ENCODE measurements around the gene NISCH.

The NISCH gene

DNA sequence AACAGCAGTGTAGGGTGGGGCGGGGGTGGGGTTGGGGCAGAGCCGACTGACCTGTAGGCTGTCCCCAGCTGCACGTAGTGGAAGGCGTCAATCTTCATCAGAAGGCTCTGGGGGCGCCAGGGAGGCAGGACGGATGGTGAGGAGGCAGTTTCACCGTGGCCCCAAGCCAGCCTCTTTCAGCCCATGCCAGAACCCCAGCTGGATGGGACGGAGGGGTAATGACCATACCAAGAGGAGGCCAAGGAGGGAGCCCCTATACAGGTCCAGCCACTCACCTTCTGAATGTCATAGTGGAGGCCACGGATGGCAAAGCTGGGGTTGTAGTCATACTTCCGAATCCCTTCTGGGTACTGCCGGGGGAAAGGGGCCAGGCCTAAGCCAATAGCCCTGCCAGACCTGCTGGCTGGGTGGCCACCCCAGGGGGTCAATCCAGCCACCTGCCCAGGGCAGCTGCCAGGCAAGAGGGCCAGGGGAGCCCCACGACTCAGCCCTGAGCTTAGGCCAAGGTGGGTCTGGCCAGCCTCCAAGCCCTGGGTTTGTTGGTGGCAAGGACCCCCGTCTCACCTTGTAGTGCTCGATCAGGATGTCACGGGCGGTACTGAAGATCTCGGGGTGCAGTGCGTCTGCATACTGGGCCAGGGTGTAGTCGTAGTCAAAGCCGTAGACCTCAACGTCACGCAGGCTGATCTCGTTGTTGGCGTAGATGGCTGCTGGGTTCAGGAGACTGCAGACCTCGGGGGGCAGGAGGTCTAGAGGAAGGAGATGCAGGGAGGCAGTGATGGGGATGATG lies 73.4 kb downstream of the NISCH start:
- 94% methylated on average over 25 of the region's 25 CpGs for WGBS
- Histone ChIP-seq H3K27me3 (ENCODE audit: insufficient read depth, low read length) (no peaks in the 10 kb centered on the region), H3K9me3 (ENCODE audit: insufficient read depth, low read depth, low read length) (no peaks in the 10 kb centered on the region), H3K36me3 (ENCODE audit: insufficient read depth, low read length) (peaks cover 66% of the 10 kb centered on the region), H3K27ac (ENCODE audit: low read depth, low read length) (no peak overlapping the region), H3K9ac (ENCODE audit: low read depth, low read length) (no peak overlapping the region), H3K4me3 (ENCODE audit: low read length) (no peak overlapping the region), H3K4me1 (ENCODE audit: insufficient read depth, low read length) (peaks cover 10% of the 10 kb centered on the region; the same call in 1 of the 2 replicates)

DNA sequence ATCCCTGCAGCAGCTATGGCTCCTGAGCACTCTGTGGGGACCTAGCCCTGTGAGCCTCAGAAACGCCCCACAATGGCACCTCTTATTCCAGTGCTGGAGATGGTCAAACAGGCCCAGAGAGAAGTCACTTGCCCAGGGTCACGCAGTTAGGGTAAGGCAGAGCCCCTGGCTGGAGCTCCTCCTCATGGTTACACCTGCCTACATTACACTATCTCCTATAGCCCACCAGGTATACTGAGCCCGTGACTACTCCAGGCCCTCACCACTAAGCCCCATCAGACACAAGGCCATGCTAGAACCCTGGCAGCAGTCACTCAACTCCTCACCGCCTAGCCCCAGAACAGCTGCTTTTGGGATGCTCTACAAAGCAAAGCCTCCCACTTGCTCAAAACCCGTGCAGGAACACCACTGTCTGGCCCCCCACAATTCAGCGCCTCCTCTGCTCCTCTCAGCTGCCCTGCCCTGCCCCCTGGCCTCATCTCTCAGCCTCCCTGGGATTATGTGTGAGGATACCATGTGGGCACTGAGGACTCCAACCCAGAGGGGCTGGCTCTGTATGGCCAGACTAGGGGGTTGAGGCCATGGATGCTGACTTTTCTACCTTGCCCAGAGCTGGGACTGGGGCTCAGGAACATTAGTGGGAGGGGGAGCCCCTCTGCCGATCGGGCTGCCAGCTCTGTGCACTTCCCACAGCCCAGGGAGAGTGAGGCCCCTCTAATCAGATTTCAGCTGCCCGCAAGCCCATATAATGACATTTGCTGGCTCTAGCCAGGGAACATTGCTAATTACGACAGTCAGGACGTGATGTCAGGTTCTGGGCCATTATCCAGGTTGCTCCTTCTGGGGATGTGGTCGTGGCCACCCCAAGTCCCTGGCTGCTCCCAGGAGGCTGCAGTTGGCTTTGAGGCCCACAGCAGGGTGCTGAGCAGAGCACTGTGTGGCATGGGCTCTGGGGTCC lies 74.3 kb downstream of the NISCH start:
- WGBS: 91% methylated on average over 12 of the region's 12 CpGs
- no peaks in the 10 kb centered on the region for H3K9me3 ChIP-seq (ENCODE audit: insufficient read depth, low read depth, low read length)
- H3K9ac ChIP-seq (ENCODE audit: low read depth, low read length): no peak overlapping the region
- H3K27ac ChIP-seq (ENCODE audit: low read depth, low read length): no peak overlapping the region; the same call in 1 of the 2 replicates
- H3K36me3 ChIP-seq (ENCODE audit: insufficient read depth, low read length): peaks cover 57% of the 10 kb centered on the region
- no peaks in the 10 kb centered on the region for H3K27me3 ChIP-seq (ENCODE audit: insufficient read depth, low read length)
- peaks cover 10% of the 10 kb centered on the region; the same call in 1 of the 2 replicates for H3K4me1 ChIP-seq (ENCODE audit: insufficient read depth, low read length)
- H3K4me3 ChIP-seq (ENCODE audit: low read length): no peak overlapping the region

DNA sequence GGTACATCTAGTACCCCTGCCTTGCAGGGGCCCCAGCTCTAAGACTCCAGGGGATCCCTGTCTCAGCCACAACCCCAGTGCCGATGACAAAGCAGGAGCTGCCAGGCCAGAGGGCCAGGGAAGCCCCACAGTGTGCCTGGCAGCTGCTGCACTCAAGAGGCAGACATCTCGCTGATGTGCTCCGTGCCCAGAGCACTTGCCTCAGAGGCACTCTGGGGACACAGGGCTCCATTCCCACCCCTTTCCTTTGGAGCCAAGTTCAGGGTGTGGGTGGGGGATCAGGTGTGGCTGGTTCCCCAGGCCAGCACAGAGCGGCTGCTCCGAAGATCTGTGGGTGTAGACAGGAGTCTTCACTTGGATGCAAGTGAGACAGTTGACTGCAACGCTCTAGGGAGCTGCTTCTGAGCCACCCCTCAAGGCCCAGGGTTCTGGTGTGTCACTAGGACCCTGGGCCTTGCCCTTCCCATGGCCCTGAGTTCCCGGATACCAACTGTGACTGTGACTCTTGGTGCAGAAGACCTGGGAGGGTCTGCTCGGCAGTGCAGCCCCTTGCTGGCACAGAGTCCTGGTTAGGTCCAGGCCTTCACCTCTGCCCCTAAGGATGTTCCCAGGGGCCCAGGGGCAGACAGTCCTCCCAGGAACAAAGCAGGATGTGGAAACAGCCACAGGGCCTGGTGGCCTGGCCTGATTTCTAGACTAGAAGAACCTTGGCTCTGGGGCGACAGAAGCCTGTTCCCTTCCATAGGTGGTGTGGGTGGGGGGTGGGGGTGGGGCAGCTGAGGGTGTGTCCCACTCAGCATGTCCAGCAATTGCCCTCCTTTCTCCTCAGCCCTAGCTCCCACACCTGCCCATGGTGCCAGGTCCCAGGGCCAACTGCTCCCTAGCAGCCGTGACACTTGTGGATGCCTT lies 75.8 kb downstream of the NISCH start:
- H3K9ac ChIP-seq (ENCODE audit: low read depth, low read length): no peak overlapping the region
- peaks cover 44% of the 10 kb centered on the region for H3K36me3 ChIP-seq (ENCODE audit: insufficient read depth, low read length)
- no peak overlapping the region for H3K27ac ChIP-seq (ENCODE audit: low read depth, low read length)
- peak overlapping the region; percentile 78 for H3K4me3 ChIP-seq (ENCODE audit: low read length)
- peaks cover 15% of the 10 kb centered on the region for H3K4me1 ChIP-seq (ENCODE audit: insufficient read depth, low read length)
- no peaks in the 10 kb centered on the region for H3K9me3 ChIP-seq (ENCODE audit: insufficient read depth, low read depth, low read length)
- no peaks in the 10 kb centered on the region for H3K27me3 ChIP-seq (ENCODE audit: insufficient read depth, low read length)
- WGBS: 94% methylated on average over 10 of the region's 10 CpGs

DNA sequence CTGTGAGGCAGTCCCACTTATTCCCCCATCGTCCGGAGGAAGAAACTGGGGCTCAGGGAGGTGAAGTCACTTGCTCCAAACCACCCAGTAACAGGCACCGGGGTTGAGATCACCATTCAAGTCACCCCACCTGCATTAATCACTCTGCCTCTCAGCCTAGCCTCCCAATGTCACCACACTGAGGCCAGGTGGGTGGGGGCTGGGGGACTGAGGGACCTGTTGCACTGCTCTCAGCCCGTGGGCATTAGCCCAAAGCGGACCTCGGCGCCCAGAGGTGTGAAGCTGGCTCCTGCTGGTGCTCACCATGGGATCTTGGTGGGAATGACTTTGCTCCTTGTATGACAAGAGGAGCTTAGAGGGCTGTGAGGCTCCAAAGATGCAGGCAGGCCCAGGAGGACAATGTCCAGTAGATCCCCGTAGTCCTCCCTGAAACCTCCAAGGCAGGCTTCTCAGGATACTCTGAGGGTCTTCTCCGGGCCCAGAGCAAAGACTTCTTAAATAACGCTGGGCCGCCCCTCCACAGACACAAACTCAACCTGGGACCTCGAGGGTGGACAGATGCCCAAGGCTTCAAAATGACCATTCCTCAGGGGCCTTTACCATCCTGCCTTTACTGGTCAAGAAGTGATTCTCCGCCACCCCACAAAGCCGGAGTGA lies 76.6 kb downstream of the NISCH start:
- Histone ChIP-seq H3K27me3 (ENCODE audit: insufficient read depth, low read length) (no peaks in the 10 kb centered on the region), H3K9me3 (ENCODE audit: insufficient read depth, low read depth, low read length) (no peaks in the 10 kb centered on the region), H3K4me1 (ENCODE audit: insufficient read depth, low read length) (peaks cover 15% of the 10 kb centered on the region), H3K4me3 (ENCODE audit: low read length) (peak overlapping the region; percentile 78), H3K9ac (ENCODE audit: low read depth, low read length) (peak overlapping the region; percentile 86; the same call in 1 of the 2 replicates), H3K27ac (ENCODE audit: low read depth, low read length) (no peak overlapping the region; the same call in 1 of the 2 replicates), H3K36me3 (ENCODE audit: insufficient read depth, low read length) (peaks cover 35% of the 10 kb centered on the region)
- 89% methylated on average over 14 of the region's 14 CpGs for WGBS

DNA sequence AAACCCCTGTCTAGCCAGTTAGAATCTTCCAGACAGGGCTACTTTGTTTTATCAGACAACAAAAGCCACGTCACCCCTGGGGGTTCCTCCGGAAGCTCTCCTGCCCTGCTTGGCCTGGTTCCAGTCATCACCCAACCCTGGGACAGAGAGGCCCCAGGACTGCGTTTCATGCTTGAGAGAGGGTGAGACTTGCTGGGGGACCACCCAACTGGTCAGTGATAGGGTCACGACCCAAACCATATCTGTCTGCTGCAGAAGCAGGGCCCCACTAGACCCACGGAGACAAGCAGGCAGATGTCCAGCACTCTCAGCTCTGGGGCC lies 77.1 kb downstream of the NISCH start:
- Histone ChIP-seq H3K27me3 (ENCODE audit: insufficient read depth, low read length) (no peaks in the 10 kb centered on the region), H3K36me3 (ENCODE audit: insufficient read depth, low read length) (peaks cover 30% of the 10 kb centered on the region), H3K9ac (ENCODE audit: low read depth, low read length) (peak overlapping the region; percentile 86), H3K4me3 (ENCODE audit: low read length) (peak overlapping the region; percentile 78), H3K9me3 (ENCODE audit: insufficient read depth, low read depth, low read length) (no peaks in the 10 kb centered on the region), H3K4me1 (ENCODE audit: insufficient read depth, low read length) (peaks cover 19% of the 10 kb centered on the region), H3K27ac (ENCODE audit: low read depth, low read length) (peak overlapping the region; percentile 43)
- 41% methylated on average over 5 of the region's 5 CpGs for WGBS

DNA sequence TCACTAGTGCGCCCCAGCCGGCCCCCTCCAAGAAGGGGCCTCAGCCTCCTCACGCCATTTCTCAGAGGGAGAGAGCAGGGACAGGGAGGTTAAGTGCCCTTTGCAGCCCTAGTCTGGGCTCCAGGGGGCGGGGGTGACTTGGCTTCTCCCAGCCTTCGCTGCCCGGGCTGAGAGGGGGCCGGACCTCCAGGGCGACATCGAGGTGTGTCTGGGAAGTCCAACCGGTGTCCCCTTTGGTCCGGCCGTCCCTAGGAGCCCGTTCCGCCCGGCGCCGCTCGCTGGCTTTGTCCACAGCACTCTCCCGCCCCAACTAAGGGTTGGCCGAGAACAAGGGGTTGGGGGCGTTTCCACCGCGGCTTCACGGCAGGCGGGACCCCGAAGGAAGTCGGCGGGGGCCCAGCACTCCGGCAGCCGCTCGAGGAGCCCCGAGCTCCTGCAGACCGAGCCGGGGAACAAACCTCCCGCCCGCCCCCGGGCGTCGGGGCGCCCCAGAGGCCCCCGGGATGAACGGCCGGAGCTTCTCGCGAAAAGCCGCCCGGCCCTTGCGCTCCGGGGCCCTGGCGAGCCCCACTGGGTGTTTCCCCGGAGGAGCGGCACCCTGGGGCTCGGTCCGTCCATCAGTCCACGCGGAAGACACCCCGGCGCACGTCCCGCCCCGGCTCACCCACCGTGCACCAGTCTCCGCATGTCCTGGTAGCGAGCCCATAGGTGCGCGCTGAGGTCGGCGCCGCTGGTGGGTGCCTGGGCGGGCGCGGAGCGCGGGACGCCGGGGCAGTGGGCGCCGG lies 77.6 kb downstream of the NISCH start:
- peak overlapping the region; percentile 78 for H3K4me3 ChIP-seq (ENCODE audit: low read length)
- WGBS: under 1% methylated on average over 78 of the region's 78 CpGs
- H3K9me3 ChIP-seq (ENCODE audit: insufficient read depth, low read depth, low read length): no peaks in the 10 kb centered on the region
- peaks cover 24% of the 10 kb centered on the region for H3K4me1 ChIP-seq (ENCODE audit: insufficient read depth, low read length)
- H3K9ac ChIP-seq (ENCODE audit: low read depth, low read length): peak overlapping the region; percentile 86
- H3K27me3 ChIP-seq (ENCODE audit: insufficient read depth, low read length): no peaks in the 10 kb centered on the region
- peaks cover 25% of the 10 kb centered on the region for H3K36me3 ChIP-seq (ENCODE audit: insufficient read depth, low read length)
- peak overlapping the region; percentile 43 for H3K27ac ChIP-seq (ENCODE audit: low read depth, low read length)

DNA sequence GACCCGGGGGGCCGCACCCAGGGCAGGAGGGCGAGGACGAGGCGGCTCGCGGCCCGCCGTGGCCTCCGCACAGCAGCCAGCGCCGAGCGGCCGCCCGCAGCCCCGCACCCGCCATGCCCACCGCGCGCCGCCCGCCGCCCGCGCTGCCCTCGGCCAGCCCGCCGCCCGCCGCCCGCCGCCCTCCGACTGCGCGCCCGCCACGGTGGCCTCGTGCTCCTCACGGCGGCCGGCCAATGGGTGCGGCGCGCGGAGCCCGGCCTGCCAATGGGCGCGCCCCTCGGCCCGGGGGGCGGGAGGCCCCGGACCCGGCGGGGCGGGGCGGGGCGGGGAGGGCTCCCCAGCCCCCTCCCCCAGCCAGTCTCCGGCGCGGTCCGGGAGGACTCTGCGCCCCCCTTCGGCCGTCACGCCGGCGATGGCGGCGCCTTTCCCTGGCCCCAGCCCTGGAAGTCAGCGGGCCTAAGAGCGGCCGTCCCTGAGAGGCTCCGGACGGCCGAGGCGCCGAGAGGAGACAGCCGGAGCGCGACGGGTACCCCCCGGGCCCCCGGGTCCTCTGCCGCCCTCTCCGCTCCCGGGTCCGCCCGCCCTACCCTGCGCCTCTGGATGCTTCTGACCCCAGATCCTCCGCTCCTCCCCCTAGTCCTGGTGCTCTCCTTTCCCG lies 78.3 kb downstream of the NISCH start, which contains the start of gene NT5DC2:
TSS of gene NT5DC2 (minus strand) at position 235 of the 658 bp plus-strand sequence. CDS start at position 115, 120 bp downstream.
- Histone ChIP-seq H3K9ac (ENCODE audit: low read depth, low read length) (peak within 1 kb of the TSS; percentile 86), H3K4me3 (ENCODE audit: low read length) (peak within 1 kb of the TSS; percentile 78), H3K27ac (ENCODE audit: low read depth, low read length) (peak within 1 kb of the TSS; percentile 63), H3K9me3 (ENCODE audit: insufficient read depth, low read depth, low read length) (no peaks in the 10 kb centered on the region), H3K27me3 (ENCODE audit: insufficient read depth, low read length) (no peaks in the 10 kb centered on the region), H3K4me1 (ENCODE audit: insufficient read depth, low read length) (peaks cover 27% of the 10 kb centered on the region), H3K36me3 (ENCODE audit: insufficient read depth, low read length) (peaks cover 18% of the 10 kb centered on the region)
- WGBS: under 1% methylated on average over 91 of the region's 91 CpGs

DNA sequence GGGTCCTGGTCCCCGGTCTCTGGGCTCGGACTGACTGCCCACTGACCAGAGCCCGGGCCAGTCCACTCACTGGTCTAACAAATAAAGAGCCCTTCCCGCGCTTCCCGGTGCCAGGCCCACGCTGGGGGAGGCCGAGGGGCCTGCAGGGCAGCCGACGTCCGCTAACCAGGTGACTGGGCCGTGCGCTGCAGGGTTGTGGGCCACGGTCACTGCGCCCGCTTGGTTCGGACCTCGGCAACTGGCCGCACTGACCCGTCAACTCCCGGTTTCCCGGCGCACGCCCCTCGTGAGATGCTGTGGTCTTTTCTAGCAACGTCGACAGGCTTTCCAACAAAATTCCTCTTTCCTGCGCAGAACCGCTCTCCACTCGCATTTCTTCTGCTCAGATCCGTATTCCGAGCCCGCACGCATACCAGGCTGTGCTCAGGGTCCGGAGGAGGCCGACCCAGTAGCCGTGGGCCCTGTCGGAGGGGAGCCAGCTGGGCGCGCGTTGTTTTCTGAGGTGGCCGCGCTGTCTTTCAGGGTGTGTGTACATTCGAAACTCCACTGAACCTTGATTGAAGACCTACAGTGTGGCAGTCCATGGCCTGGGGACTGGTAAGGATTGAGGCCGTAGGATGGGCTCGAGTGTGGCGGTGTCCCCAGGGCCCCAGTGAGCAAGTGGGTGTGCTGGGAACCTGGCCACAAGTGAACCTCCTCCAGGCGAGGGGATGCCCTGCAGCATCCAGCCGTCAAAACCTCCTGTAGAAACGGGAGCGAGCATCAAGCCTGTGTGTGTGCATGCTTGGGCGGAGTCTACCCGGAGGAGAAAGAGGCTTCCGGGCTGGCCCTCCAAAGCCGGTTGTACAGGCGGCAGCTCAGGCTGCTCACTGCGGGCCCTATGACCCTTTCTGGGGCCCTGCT lies 79.1 kb downstream of the NISCH start:
- 51% methylated on average over 57 of the region's 57 CpGs for WGBS
- Histone ChIP-seq H3K4me1 (ENCODE audit: insufficient read depth, low read length) (peaks cover 27% of the 10 kb centered on the region), H3K36me3 (ENCODE audit: insufficient read depth, low read length) (peaks cover 10% of the 10 kb centered on the region), H3K9ac (ENCODE audit: low read depth, low read length) (peak overlapping the region; percentile 69), H3K27ac (ENCODE audit: low read depth, low read length) (peak overlapping the region; percentile 63; the same call in 1 of the 2 replicates), H3K27me3 (ENCODE audit: insufficient read depth, low read length) (no peaks in the 10 kb centered on the region), H3K4me3 (ENCODE audit: low read length) (peak overlapping the region; percentile 67), H3K9me3 (ENCODE audit: insufficient read depth, low read depth, low read length) (no peaks in the 10 kb centered on the region)
